ENCODE measurements around the gene MAMDC2. TPM values are rescaled to one million over a fixed set of nuclear protein-coding genes. Genes with fewer than 3 reads are reported as not detected.

The MAMDC2 gene
- total RNA-seq, 2 donors from 2014 or later, result 25.4 to 29.0 TPM

DNA sequence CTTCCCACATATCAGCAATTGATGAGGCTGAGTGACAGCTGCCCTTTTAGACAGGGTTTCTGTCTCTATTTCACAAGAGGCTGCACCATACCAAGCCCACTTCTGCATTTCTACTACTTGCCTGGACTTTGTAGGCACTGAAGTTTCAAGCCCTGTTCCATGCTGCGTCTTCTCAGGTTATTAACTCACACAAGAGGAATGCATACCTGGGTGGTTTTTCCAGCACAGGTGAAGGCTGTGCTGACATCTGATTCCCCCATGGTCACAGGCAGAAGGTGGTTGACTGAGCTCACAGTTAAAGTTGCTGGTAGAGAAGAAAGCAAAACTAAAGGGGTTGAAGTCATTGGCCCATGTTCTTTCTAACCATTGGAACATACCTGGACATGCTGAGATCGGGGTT lies 86.6 kb downstream of the MAMDC2 start:
- ATAC-seq (ENCODE audit: insufficient number of reproducible peaks, low FRiP score, low read depth) (no peak), DNase-seq (ENCODE audit: low spot score) (no peak)
- Histone ChIP-seq H3K27ac (no peak overlapping the region), H3K36me3 (no peaks in the 10 kb centered on the region), H3K9me3 (no peaks in the 10 kb centered on the region), H3K4me1 (ENCODE audit: control insufficient read depth in 1 of 2, low read depth in 2 of 2) (peaks cover 19 to 24% of the 10 kb centered on the region in 2 donors), H3K27me3 (replicated peaks; ENCODE audit: insufficient read depth) (no peaks in the 10 kb centered on the region), H3K4me3 (no peak overlapping the region)
- TF ChIP-seq, protein P1, sequence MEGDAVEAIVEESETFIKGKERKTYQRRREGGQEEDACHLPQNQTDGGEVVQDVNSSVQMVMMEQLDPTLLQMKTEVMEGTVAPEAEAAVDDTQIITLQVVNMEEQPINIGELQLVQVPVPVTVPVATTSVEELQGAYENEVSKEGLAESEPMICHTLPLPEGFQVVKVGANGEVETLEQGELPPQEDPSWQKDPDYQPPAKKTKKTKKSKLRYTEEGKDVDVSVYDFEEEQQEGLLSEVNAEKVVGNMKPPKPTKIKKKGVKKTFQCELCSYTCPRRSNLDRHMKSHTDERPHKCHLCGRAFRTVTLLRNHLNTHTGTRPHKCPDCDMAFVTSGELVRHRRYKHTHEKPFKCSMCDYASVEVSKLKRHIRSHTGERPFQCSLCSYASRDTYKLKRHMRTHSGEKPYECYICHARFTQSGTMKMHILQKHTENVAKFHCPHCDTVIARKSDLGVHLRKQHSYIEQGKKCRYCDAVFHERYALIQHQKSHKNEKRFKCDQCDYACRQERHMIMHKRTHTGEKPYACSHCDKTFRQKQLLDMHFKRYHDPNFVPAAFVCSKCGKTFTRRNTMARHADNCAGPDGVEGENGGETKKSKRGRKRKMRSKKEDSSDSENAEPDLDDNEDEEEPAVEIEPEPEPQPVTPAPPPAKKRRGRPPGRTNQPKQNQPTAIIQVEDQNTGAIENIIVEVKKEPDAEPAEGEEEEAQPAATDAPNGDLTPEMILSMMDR (IDR thresholded peaks at IDR 0.05), result no peak

DNA sequence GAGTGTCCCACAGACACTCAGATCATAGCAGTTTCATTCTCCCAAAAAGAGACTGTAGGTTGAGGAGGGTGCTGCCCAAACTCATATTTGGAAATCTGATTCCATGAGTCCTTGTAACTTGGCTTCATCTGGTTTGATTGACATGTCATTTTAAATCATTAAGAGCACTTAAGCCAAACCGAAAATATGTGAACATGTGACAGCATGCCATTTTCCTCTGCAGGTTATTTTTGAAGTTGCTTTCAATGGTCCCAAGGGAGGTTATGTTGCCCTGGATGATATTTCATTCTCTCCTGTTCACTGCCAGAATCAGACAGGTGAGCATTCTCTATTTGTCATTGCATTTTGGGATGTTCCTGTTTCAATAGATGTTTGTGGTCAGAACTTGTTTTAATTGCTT lies 87.6 kb downstream of the MAMDC2 start:
- TF ChIP-seq, protein P1 (IDR thresholded peaks at IDR 0.05), result no peak
- H3K4me3 ChIP-seq, result no peak overlapping the region
- H3K27ac ChIP-seq, result no peak overlapping the region
- H3K9me3 ChIP-seq, result no peaks in the 10 kb centered on the region
- H3K27me3 ChIP-seq (replicated peaks; ENCODE audit: insufficient read depth), result no peaks in the 10 kb centered on the region
- ATAC-seq (ENCODE audit: insufficient number of reproducible peaks, low FRiP score, low read depth) (no peak), DNase-seq (ENCODE audit: low spot score) (no peak)
- H3K36me3 ChIP-seq, result no peaks in the 10 kb centered on the region
- peaks cover 19 to 27% of the 10 kb centered on the region in 2 donors for H3K4me1 ChIP-seq (ENCODE audit: control insufficient read depth in 1 of 2, low read depth in 2 of 2)

DNA sequence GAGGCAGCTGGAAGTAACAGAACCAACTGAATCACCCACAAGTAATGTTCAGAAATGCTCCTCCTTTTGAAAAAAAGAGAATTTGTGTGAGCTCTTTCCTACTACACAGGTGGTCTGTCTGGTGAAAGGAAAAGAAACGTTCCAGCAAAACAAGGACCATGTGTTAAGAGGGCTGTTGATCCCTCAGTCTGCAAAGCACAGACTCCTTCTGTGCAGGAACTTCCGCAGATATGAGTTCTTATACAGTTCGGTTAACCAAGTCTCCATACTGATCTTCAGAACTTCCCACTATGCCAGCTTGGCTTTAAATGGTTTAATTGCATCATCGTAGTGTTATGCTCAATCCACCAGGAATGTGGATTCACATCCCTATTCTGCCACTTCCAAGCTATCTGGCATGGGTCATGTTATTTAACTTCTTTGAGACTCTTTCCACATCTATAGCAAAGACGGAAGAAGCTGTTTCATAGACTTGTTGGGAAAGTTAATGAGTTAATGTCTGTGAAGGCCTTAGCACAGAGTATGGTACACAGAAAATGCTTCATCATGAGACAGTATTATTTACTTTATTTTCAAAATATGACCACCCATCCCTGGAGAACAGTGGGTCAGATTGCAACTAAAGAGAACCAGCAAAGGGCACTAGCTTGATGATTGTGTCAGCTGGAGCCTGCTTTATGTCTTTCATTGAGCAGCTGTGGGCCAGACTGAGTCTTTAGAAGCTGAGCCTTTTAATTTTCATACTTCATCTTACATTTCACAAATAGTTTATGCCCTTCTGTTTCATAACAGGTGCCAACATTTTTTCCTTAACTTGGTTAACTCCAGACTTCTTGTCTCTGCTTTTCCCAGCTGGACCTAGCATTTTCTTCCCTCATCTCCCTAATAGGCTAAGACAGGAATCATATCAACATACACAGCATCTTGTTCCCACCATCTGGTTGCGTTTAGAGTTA lies 89.9 kb downstream of the MAMDC2 start:
- Histone ChIP-seq H3K27me3 (replicated peaks; ENCODE audit: insufficient read depth) (no peaks in the 10 kb centered on the region), H3K4me1 (ENCODE audit: control insufficient read depth in 1 of 2, low read depth in 2 of 2) (peaks cover 12 to 16% of the 10 kb centered on the region in 2 donors), H3K4me3 (no peak overlapping the region), H3K36me3 (no peaks in the 10 kb centered on the region), H3K9me3 (no peaks in the 10 kb centered on the region), H3K27ac (peak overlapping the region; percentile 14 to 60)
- TF ChIP-seq, protein P1 (IDR thresholded peaks at IDR 0.05), result no peak
- ATAC-seq (ENCODE audit: insufficient number of reproducible peaks, low FRiP score, low read depth) (peak; percentile 51), DNase-seq (ENCODE audit: low spot score) (no peak)

DNA sequence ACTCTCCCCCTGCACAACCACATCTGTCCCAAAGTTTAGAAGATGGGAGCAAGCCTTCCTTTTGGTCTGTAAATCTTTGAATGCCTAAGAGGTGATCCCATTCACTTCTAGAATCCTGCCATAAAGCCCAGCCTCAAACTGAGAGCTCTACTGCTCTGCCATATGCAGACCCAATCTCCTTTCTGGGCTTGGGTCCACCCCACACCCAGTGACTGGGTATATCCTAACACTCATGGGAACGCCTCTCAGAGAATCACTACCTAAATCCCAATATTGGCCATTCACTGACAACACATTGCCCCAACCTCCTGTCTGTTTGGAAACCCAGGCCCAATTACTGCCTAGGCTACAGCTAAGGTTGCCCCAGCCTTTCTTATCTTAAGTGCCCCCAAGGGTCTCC lies 90.7 kb downstream of the MAMDC2 start:
- H3K36me3 ChIP-seq, result no peaks in the 10 kb centered on the region
- no peak overlapping the region for H3K4me3 ChIP-seq
- H3K9me3 ChIP-seq, result no peaks in the 10 kb centered on the region
- peak overlapping the region in 1 of 2 donors; percentile 60 for H3K27ac ChIP-seq
- TF ChIP-seq, protein P1 (IDR thresholded peaks at IDR 0.05), result no peak
- DNase-seq (ENCODE audit: low spot score), result no peak
- H3K27me3 ChIP-seq (replicated peaks; ENCODE audit: insufficient read depth), result no peaks in the 10 kb centered on the region
- peaks cover 12 to 16% of the 10 kb centered on the region in 2 donors for H3K4me1 ChIP-seq (ENCODE audit: control insufficient read depth in 1 of 2, low read depth in 2 of 2)
- no peak for ATAC-seq (ENCODE audit: insufficient number of reproducible peaks, low FRiP score, low read depth)

DNA sequence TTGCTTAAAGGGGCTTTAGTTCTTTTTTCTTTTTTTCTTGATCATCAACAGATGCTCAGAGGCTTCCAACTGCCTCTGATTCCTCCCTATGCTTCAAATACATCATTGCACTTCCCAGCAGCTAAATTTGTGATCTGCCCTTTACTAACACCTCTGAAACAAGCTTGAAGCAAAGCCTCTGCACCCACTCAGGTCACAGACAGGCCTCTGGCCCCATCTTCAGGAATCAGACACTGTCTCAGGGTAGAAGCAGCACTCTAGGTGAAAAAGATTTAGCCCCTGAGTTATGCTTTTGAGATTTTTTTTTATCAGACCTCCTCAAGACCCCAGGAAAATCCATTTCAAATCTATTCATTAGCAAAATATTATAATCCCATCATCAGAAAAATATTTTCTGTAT lies 91.5 kb downstream of the MAMDC2 start:
- no peak overlapping the region for H3K27ac ChIP-seq
- H3K4me1 ChIP-seq (ENCODE audit: control insufficient read depth in 1 of 2, low read depth in 2 of 2), result peaks cover 12 to 16% of the 10 kb centered on the region in 2 donors
- H3K36me3 ChIP-seq, result no peaks in the 10 kb centered on the region
- no peaks in the 10 kb centered on the region for H3K9me3 ChIP-seq
- no peaks in the 10 kb centered on the region for H3K27me3 ChIP-seq (replicated peaks; ENCODE audit: insufficient read depth)
- TF ChIP-seq, protein P1 (IDR thresholded peaks at IDR 0.05), result no peak
- no peak for ATAC-seq (ENCODE audit: insufficient number of reproducible peaks, low FRiP score, low read depth)
- DNase-seq (ENCODE audit: low spot score), result no peak
- no peak overlapping the region for H3K4me3 ChIP-seq

Data from thoracic aorta (tissue), 2 donors.